ENCODE measurements around the gene FAM47C. TPM values are rescaled to one million over a fixed set of nuclear protein-coding genes. Genes with fewer than 3 reads are reported as not detected.

The FAM47C gene
- total RNA-seq, 1 experiment from 2014 or later, result not detected

DNA sequence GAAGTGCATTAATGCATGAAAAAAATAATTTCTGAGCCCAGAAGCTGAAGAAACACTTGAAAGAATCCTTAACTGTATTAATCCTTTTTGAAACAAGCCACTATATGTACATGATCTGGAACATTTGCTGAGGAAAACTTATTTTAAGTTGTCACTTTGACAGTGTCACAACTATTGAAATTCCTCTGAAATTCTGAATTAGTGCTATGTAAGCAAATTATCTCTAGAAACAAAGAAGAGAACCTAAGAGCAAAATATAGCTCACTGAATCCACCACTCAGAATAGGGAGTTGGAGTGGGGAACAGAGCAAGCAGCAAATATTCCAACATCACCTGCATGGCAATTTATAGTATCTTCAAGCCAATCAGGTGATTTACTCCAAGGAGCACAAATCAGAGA lies 34.6 kb upstream of the FAM47C start (continued):
- TF ChIP-seq, protein P1, sequence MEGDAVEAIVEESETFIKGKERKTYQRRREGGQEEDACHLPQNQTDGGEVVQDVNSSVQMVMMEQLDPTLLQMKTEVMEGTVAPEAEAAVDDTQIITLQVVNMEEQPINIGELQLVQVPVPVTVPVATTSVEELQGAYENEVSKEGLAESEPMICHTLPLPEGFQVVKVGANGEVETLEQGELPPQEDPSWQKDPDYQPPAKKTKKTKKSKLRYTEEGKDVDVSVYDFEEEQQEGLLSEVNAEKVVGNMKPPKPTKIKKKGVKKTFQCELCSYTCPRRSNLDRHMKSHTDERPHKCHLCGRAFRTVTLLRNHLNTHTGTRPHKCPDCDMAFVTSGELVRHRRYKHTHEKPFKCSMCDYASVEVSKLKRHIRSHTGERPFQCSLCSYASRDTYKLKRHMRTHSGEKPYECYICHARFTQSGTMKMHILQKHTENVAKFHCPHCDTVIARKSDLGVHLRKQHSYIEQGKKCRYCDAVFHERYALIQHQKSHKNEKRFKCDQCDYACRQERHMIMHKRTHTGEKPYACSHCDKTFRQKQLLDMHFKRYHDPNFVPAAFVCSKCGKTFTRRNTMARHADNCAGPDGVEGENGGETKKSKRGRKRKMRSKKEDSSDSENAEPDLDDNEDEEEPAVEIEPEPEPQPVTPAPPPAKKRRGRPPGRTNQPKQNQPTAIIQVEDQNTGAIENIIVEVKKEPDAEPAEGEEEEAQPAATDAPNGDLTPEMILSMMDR (IDR thresholded peaks at IDR 0.05 in 2 of 3, conservative IDR thresholded peaks at IDR 0.05 in 1 of 3; ENCODE audit: borderline replicate concordance in 1 of 3, insufficient read depth in 1 of 3, low read depth in 2 of 3, low read length in 2 of 3), result no peak

DNA sequence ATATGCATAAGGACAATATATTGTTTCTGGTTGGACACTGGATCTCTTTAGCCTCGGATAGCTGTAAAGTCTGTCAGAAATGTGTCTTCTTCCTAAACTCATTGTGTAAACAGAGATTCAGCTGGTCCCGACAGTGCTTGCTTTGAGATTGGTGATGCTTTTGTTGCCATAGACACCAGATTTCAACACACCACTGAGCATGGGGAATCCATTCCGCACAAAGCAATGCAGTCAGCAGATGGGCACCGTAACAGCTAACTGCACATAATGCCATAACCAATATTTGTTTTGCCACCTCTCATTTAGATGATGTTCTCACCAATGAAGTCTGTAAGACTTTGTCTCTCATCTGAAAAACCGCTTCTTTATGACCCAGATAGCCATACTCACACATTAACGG lies 33.3 kb upstream of the FAM47C start:
- RAD21 ChIA-PET (ENCODE audit: low non-redundant PET in 1 of 2, low total read pairs in 2 of 2, uncharacterized antibody in 2 of 2, unreplicated experiment in 2 of 2), result no interaction called here
- ATAC-seq (no peak), DNase-seq (ENCODE audit: low read depth, low spot score) (no peak)
- no TSS peak for BruUV-seq (replicated peaks)
- POLR2A ChIA-PET, result no interaction called here
- Histone ChIP-seq H3K4me1 (ENCODE audit: control insufficient read depth in 1 of 2, insufficient read depth in 2 of 2, low read length in 2 of 2) (no peaks in the 10 kb centered on the region), H4K20me1 (ENCODE audit: insufficient read depth) (no peaks in the 10 kb centered on the region), H3K4me2 (ENCODE audit: low read length) (no peak overlapping the region), H3K4me3 (replicated peaks in 1 of 2; ENCODE audit: low read depth in 1 of 2, low read length in 2 of 2) (no peak overlapping the region), H3K9me2 (ENCODE audit: insufficient read depth) (no peaks in the 10 kb centered on the region), H3K79me2 (ENCODE audit: insufficient read depth, low read length) (no peaks in the 10 kb centered on the region), H3K9ac (ENCODE audit: low read length) (no peak overlapping the region), H3K27me3 (ENCODE audit: insufficient read depth, low read length) (no peaks in the 10 kb centered on the region), H3K9me3 (ENCODE audit: control insufficient read depth in 1 of 2, insufficient read depth in 1 of 2, low read depth in 1 of 2, low read length in 2 of 2) (no peaks in the 10 kb centered on the region), H3K36me3 (ENCODE audit: control insufficient read depth in 1 of 2, insufficient read depth in 2 of 2, low read length in 2 of 2) (no peaks in the 10 kb centered on the region), H3K27ac (ENCODE audit: low read depth, low read length) (no peak overlapping the region), H2AFZ (ENCODE audit: low read depth, low read length, poor library complexity, severe bottlenecking) (no peak overlapping the region)
- TF ChIP-seq CEBPB (IDR thresholded peaks at IDR 0.05; ENCODE audit: low read depth) (no peak), ZFX (IDR thresholded peaks at IDR 0.05) (no peak)
- intact Hi-C loops (cut with micrococcal nuclease), result no loop called here
- CTCF ChIA-PET, result no interaction called here

DNA sequence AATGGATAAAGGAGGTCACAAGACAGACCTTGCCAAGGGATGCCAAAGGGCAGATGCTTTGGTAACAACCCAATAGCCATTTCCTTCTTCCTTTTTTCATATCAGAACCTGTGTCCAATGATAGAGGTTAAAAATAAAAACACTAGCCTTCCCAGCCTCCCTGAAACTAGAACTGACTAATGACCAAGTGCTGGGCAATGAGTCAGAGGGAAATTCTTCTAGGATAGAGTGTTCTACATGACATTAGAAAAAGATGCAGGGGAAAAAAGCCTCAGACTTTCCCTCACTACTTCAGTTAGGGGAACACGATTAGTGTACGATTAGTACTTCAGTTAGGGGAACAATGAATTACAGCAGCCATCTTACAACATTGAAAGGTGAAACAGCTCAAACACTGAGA lies 29.3 kb upstream of the FAM47C start:
- ATAC-seq (no peak), DNase-seq (ENCODE audit: low read depth, low spot score) (no peak)
- Histone ChIP-seq H3K9me3 (ENCODE audit: control insufficient read depth in 1 of 2, insufficient read depth in 1 of 2, low read depth in 1 of 2, low read length in 2 of 2) (no peaks in the 10 kb centered on the region), H3K9ac (ENCODE audit: low read length) (no peak overlapping the region), H3K4me3 (replicated peaks in 1 of 2; ENCODE audit: low read depth in 1 of 2, low read length in 2 of 2) (no peak overlapping the region), H3K27me3 (ENCODE audit: insufficient read depth, low read length) (no peaks in the 10 kb centered on the region), H2AFZ (ENCODE audit: low read depth, low read length, poor library complexity, severe bottlenecking) (no peak overlapping the region), H3K4me2 (ENCODE audit: low read length) (no peak overlapping the region), H3K4me1 (ENCODE audit: control insufficient read depth in 1 of 2, insufficient read depth in 2 of 2, low read length in 2 of 2) (no peaks in the 10 kb centered on the region), H3K36me3 (ENCODE audit: control insufficient read depth in 1 of 2, insufficient read depth in 2 of 2, low read length in 2 of 2) (no peaks in the 10 kb centered on the region), H3K9me2 (ENCODE audit: insufficient read depth) (no peaks in the 10 kb centered on the region), H4K20me1 (ENCODE audit: insufficient read depth) (no peaks in the 10 kb centered on the region), H3K79me2 (ENCODE audit: insufficient read depth, low read length) (no peaks in the 10 kb centered on the region), H3K27ac (ENCODE audit: low read depth, low read length) (no peak overlapping the region)
- no TSS peak for BruUV-seq (replicated peaks)
- ChIA-PET CTCF (no interaction called here), RAD21 (ENCODE audit: low non-redundant PET in 1 of 2, low total read pairs in 2 of 2, uncharacterized antibody in 2 of 2, unreplicated experiment in 2 of 2) (no interaction called here), POLR2A (no interaction called here)
- intact Hi-C loops (cut with micrococcal nuclease), result no loop called here
- TF ChIP-seq POLR2A (IDR thresholded peaks at IDR 0.05; ENCODE audit: borderline replicate concordance, extremely low read depth, insufficient read depth, insufficient read length), result no peak
- no peak for TF ChIP-seq JUND (IDR thresholded peaks at IDR 0.05)
- no peak for TF ChIP-seq ZNF274 (IDR thresholded peaks at IDR 0.05; ENCODE audit: low read depth, low read length)
- TF ChIP-seq CBX3 (IDR thresholded peaks at IDR 0.05; ENCODE audit: low read depth), result no peak
- TF ChIP-seq, protein P2, sequence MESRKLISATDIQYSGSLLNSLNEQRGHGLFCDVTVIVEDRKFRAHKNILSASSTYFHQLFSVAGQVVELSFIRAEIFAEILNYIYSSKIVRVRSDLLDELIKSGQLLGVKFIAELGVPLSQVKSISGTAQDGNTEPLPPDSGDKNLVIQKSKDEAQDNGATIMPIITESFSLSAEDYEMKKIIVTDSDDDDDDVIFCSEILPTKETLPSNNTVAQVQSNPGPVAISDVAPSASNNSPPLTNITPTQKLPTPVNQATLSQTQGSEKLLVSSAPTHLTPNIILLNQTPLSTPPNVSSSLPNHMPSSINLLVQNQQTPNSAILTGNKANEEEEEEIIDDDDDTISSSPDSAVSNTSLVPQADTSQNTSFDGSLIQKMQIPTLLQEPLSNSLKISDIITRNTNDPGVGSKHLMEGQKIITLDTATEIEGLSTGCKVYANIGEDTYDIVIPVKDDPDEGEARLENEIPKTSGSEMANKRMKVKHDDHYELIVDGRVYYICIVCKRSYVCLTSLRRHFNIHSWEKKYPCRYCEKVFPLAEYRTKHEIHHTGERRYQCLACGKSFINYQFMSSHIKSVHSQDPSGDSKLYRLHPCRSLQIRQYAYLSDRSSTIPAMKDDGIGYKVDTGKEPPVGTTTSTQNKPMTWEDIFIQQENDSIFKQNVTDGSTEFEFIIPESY (IDR thresholded peaks at IDR 0.05; ENCODE audit: extremely low read depth, insufficient replicate concordance, low read length), result no peak
- TF ChIP-seq ELF1 (IDR thresholded peaks at IDR 0.05; ENCODE audit: borderline replicate concordance, low read depth), result no peak
- no peak for TF ChIP-seq CEBPB (IDR thresholded peaks at IDR 0.05; ENCODE audit: low read depth)
- TF ChIP-seq FOSL1 (IDR thresholded peaks at IDR 0.05; ENCODE audit: low read depth), result no peak
- no peak for TF ChIP-seq POLR2AphosphoS5 (IDR thresholded peaks at IDR 0.05; ENCODE audit: low read depth, low read length)
- no peak for TF ChIP-seq EZH2phosphoT487 (IDR thresholded peaks at IDR 0.05; ENCODE audit: borderline replicate concordance)
- TF ChIP-seq, protein P1 (IDR thresholded peaks at IDR 0.05 in 2 of 3, conservative IDR thresholded peaks at IDR 0.05 in 1 of 3; ENCODE audit: borderline replicate concordance in 1 of 3, insufficient read depth in 1 of 3, low read depth in 2 of 3, low read length in 2 of 3), result no peak
- TF ChIP-seq TCF7L2 (IDR thresholded peaks at IDR 0.05; ENCODE audit: borderline replicate concordance, extremely low read depth, insufficient read depth, insufficient read length), result no peak
